Measurements from ENCODE around the gene KRTAP3-1.

DNA sequence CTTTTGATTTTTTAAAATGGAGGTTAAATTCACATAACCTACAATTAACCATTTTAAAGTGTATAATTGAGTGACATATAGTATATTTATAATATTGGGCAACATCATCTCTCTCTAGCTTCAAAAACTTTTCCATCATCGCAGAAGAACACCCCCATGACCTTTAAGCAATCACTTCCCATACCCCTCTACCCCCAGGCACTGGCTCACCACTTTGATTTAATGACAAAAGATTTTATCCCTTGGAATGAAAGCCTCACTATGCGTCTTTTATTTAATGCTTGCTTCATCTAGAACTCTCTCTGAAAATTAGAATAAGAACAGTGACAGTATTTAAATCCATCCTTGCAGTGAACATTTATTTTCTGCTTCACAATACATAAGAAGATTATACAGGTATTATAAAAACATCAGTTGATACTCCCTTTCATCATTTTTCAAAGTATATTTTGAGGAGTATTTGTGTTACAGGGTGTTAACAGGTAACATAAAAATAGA is 29.0 kb upstream of the KRTAP3-1 start:
- TF ChIP-seq L3MBTL2 (conservative IDR thresholded peaks at IDR 0.05), result no peak
- TF ChIP-seq HDGF (IDR thresholded peaks at IDR 0.05; ENCODE audit: borderline replicate concordance), result no peak
- no peak for TF ChIP-seq PKNOX1 (IDR thresholded peaks at IDR 0.05)
